Measurements from ENCODE around the gene C10orf143.
"Not testable (repeated sequence)": the region's sequence is repeated elsewhere in the genome, so short reads cannot be mapped to it uniquely, and the experiment has no call there.

C10orf143 gene

GRCh38 chr10:130128062-130128781 lies 17.6 kb upstream of the C10orf143 start:
- DNase-seq (ENCODE audit: insufficient read length, low spot score) (no peak), FAIRE-seq (no peak)
- no peak for TF ChIP-seq CTCF (IDR thresholded peaks at IDR 0.05; ENCODE audit: insufficient read depth, missing control alignments)

DNA sequence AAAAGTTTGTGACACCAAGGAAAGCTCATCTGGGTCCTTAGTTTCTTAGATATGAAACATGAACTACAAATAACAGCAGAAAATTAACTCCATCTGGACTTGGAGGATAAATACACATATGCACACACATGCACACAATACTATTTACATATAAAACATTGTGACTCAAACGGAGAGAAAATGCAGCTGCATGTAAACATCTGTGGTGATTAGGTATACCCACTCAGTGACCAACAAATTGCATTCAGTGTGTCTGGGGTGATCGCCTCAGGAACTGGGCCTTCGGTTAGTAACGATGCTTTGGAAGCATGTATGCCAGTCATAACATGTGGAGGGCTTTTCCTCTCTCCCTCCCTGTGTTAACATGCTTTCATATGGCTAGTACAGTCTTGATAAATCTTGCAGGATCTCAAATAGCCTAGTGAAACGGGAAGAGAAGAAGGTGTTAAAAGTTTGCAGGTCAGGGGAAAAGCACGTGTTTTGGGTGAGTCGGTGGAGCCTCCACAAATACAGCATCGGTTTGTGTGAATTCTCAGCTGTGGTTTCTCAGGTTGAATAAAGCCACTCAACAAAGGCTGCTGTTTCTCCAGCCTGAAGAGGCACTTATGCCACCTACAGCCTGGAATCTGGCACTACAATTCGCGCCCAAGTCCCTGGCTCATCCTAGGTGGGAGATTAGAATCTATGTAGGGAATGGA lies 16.9 kb upstream of the C10orf143 start:
- DNase-seq (ENCODE audit: insufficient read length, low spot score) (peak; percentile 47), FAIRE-seq (no peak)
- TF ChIP-seq CTCF (IDR thresholded peaks at IDR 0.05; ENCODE audit: insufficient read depth, missing control alignments): peak; percentile 88

DNA sequence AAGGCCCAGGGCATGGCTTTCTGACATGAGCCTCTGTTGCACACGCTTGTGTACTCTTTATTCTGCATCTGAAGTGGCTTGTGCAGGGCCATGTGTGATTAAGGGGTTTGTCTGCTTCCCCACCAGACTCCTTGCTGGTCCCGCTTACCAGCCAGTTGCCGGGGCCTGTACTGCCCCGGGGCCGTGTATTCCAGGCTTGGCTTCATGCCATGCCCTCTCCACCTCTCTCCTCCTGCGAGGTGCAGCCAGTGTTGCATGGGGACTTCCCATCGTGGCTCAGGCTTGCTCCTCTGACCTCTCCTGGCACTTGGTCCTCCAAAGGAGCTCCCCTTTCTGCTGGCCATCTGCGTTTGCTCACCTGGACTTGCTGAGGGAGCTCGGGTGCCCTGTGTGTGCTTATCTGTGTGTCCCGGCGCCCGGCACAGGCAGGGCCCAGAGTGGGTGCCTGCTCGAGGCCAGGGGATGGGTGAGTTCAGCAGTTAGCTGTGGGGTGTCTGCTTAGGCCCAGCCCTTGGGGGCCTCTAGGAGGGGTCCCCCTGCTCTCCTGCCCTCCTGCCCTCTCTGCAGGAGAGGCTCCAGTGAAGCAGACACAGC lies 11.0 kb upstream of the C10orf143 start:
- FAIRE-seq: no peak
- DNase-seq (ENCODE audit: insufficient read length, low spot score): no peak
- no peak for TF ChIP-seq CTCF (IDR thresholded peaks at IDR 0.05; ENCODE audit: insufficient read depth, missing control alignments)

DNA sequence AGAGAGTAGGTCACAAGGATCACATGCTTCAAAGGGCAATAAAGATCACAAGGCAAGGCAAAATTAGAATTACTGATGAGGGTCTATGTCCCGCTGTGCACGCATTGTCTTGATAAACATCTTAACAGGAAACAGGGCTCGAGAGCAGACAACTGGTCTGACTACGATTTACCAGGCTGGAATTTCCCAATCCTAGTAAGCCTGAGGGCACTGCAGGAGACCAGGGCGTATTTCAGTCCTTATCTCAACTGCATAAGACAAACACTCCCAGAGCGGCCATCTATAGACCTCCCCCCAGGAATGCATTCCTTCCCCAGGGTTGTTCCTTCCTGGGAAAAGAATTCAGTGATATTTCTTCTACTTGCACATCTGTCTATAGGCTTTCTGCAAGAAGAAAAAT lies 6.9 kb upstream of the C10orf143 start:
- not testable (repeated sequence) for FAIRE-seq; DNase-seq (ENCODE audit: insufficient read length, low spot score)

DNA sequence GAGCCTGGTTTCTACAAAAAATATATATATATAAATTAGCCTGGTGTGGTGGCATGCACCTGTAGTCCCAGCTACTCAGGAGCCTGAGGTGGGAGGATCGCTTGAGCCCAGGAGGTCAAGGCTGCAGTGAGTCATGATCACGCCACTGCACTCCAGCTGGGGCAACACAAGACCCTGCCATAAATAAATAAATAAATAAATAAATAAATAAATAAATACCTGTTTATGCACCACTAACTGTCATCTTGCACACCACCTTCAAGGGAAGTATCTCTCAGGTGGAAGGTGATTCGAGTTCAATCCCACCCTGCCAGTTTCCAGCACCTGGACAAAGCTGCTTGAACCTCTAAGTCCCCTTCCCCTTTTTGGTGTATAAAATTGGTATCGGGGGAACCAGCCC lies 6.3 kb upstream of the C10orf143 start:
- not testable (repeated sequence) for DNase-seq (ENCODE audit: insufficient read length, low spot score); FAIRE-seq

GRCh38 chr10:130112821-130113220 lies 2.2 kb upstream of the C10orf143 start:
- TF ChIP-seq CTCF (IDR thresholded peaks at IDR 0.05; ENCODE audit: insufficient read depth, missing control alignments): no peak
- DNase-seq (ENCODE audit: insufficient read length, low spot score): no peak
- FAIRE-seq: no peak

GRCh38 chr10:130111852-130112180 lies 1.2 kb upstream of the C10orf143 start:
- DNase-seq (ENCODE audit: insufficient read length, low spot score): no peak
- TF ChIP-seq CTCF (IDR thresholded peaks at IDR 0.05; ENCODE audit: insufficient read depth, missing control alignments): no peak
- no peak for FAIRE-seq

DNA sequence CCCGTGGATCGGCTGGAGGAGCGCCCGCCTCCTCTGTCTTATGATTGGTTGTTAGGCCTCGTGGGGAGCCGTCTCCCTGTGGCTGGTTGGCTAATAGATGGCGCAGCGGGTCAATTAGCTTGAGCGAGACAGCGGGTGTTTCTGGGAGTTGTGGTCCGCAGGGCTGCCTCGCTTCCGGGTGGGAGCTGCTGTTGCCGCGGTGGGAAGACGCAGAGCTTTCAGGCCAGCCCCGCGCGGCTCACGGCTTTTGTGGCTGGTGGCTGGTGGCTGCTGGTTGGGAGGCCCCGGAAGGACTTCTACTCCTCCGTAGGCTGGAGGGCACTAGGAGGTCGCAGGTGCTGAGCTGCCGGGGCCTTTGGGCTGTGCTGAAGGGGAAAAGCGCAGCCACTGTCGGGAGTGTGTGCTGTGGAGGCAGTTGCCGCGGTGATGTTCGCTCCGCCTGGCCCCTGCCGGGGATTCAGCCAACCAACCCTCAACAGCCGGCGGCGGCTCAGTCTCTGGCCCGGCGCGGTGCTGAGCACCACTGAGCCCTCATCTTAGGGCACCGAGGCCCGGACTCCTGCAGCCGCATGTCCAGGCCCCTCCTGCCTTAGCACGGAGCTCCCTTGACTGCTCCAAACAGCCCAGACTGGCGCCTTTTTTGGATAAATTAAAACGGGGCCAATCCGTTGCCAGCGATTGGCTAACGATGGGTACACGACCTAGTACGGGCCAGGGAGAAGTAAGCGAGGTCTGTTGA lies 652 bp upstream of the C10orf143 start:
- DNase-seq (ENCODE audit: insufficient read length, low spot score) (no peak), FAIRE-seq (no peak)
- TF ChIP-seq CTCF (IDR thresholded peaks at IDR 0.05; ENCODE audit: insufficient read depth, missing control alignments): no peak

All from D721Med (cell line).